Astrocyte (in vitro differentiated cells and primary cell): ENCODE results near the gene CGREF1. TPM values are rescaled to one million over a fixed set of nuclear protein-coding genes. Genes with fewer than 3 reads are reported as not detected.

Experiments used
- DNase-seq: peaks from one replicate; pipeline ENCODE4 v3.0.0-alpha.2; 2010; ENCODE audit warnings: low read depth
- FAIRE-seq: peaks from 2 replicates; lab custom pipeline; 2011; peaks lifted over from hg19 to GRCh38; lab: Jason Lieb, UNC
- H2AFZ ChIP-seq: 2 replicates; pipeline ENCODE4 v1.6.0; 2012; ENCODE audit warnings: low read depth, low read length, inconsistent platforms
- H3K27ac ChIP-seq: 2 replicates; pipeline ENCODE4 v1.5.1; 2011; ENCODE audit warnings: low read depth, low read length, inconsistent platforms
- H3K27me3 ChIP-seq: 2 replicates; pipeline ENCODE4 v1.6.0; 2011; ENCODE audit warnings: low read length, inconsistent platforms; ENCODE audit not compliant: insufficient read depth
- H3K36me3 ChIP-seq: 2 replicates; pipeline ENCODE4 v1.5.1; 2011; ENCODE audit warnings: low read length, inconsistent platforms; ENCODE audit not compliant: insufficient read depth
- H3K4me1 ChIP-seq: 2 replicates; pipeline ENCODE4 v1.5.1; 2011; ENCODE audit warnings: low read length, inconsistent platforms; ENCODE audit not compliant: insufficient read depth
- H3K4me2 ChIP-seq: 2 replicates; pipeline ENCODE4 v1.6.0; 2012; ENCODE audit warnings: low read length, inconsistent platforms
- H3K4me3 ChIP-seq: 2 replicates; pipeline ENCODE4 v1.5.1; 2011; ENCODE audit warnings: low read depth, mild to moderate bottlenecking, low read length, inconsistent platforms; ENCODE audit not compliant: insufficient read depth
- H3K79me2 ChIP-seq: 2 replicates; pipeline ENCODE4 v1.6.0; 2012; ENCODE audit warnings: mild to moderate bottlenecking, low read length, inconsistent platforms; ENCODE audit not compliant: insufficient read depth
- H3K9ac ChIP-seq: 2 replicates; pipeline ENCODE4 v1.6.0; 2012; ENCODE audit warnings: mild to moderate bottlenecking, low read length, inconsistent platforms
- H3K9me3 ChIP-seq: 2 replicates; pipeline ENCODE4 v1.5.1; 2012; ENCODE audit warnings: low read depth, mild to moderate bottlenecking, low read length, inconsistent platforms; ENCODE audit not compliant: insufficient read depth
- H4K20me1 ChIP-seq: 2 replicates; pipeline ENCODE4 v1.6.0; 2012; ENCODE audit warnings: low read length, inconsistent platforms; ENCODE audit not compliant: insufficient read depth
- H3K27ac Mint-ChIP-seq: one replicate; pipeline ENCODE4 v1.8.0; 2021; ENCODE audit warnings: mild to moderate bottlenecking, mixed read lengths; ENCODE audit not compliant: unreplicated experiment
- H3K27me3 Mint-ChIP-seq: one replicate; pipeline ENCODE4 v1.8.0; 2021; ENCODE audit warnings: low read depth, mixed read lengths; ENCODE audit not compliant: unreplicated experiment
- H3K36me3 Mint-ChIP-seq: one replicate; pipeline ENCODE4 v1.8.0; 2021; ENCODE audit warnings: low read depth, mixed read lengths; ENCODE audit not compliant: unreplicated experiment
- H3K4me1 Mint-ChIP-seq: one replicate; pipeline ENCODE4 v1.8.0; 2021; ENCODE audit warnings: low read depth, mixed read lengths; ENCODE audit not compliant: unreplicated experiment
- H3K4me3 Mint-ChIP-seq: one replicate; pipeline ENCODE4 v1.8.0; 2021; ENCODE audit warnings: mild to moderate bottlenecking, moderate library complexity, mixed read lengths; ENCODE audit not compliant: unreplicated experiment
- H3K9me3 Mint-ChIP-seq: one replicate; pipeline ENCODE4 v1.8.0; 2021; ENCODE audit warnings: mild to moderate bottlenecking, mixed read lengths; ENCODE audit not compliant: unreplicated experiment
- EZH2 ChIP-seq: IDR thresholded peaks from 2 replicates; pipeline ENCODE4 v1.6.1; 2012; ENCODE audit warnings: mild to moderate bottlenecking, low read length, inconsistent platforms; ENCODE audit not compliant: insufficient read depth
- total RNA-seq: library from RNA; stranded (reverse); gene quantifications from 2 replicates; pipeline ENCODE4 v1.2.1, GENCODE V29; 2021
- TF ChIP-seq, protein P1 (sequence below): IDR thresholded peaks from 2 replicates; pipeline ENCODE4 v1.5.1; 2011; ENCODE audit warnings: low read depth, mild to moderate bottlenecking, inconsistent platforms, low read length, moderate library complexity; ENCODE audit not compliant: insufficient read depth

The CGREF1 gene
- total RNA-seq, 1 donor from 2014 or later: 1.8 TPM

DNA sequence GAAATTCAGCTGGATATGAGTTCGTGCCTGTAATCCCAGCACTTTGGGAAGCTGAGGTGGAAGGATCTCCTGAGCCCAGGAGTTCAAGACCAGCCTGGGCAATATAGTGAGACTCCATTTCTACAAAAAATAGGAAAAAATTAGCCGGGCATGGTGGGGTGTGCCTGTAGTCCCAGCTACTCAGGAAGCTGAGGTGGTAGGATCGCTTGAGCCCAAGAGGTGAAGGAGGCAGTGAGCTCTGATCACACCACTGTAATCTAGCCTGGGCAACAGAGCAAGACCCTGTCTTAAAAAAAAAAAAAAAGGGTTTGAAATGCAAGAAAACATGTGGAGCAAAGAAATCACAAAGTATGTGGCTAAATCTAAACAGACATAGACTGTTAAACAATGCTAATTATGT is 9.8 kb downstream of the CGREF1 start:
- Mint-ChIP-seq H3K27ac (no peak overlapping the region), H3K36me3 (no peaks in the 10 kb centered on the region), H3K4me3 (no peak overlapping the region), H3K9me3 (peaks cover 3% of the 10 kb centered on the region), H3K4me1 (no peaks in the 10 kb centered on the region), H3K27me3 (peaks cover 34% of the 10 kb centered on the region)
- Histone ChIP-seq H3K9me3 (no peaks in the 10 kb centered on the region), H3K4me1 (no peaks in the 10 kb centered on the region), H4K20me1 (no peaks in the 10 kb centered on the region), H3K27me3 (peaks cover 11% of the 10 kb centered on the region), H3K79me2 (no peaks in the 10 kb centered on the region), H3K36me3 (no peaks in the 10 kb centered on the region), H3K9ac (no peak overlapping the region), H3K27ac (no peak overlapping the region), H2AFZ (no peak overlapping the region), H3K4me3 (no peak overlapping the region), H3K4me2 (no peak overlapping the region)
- no peak for TF ChIP-seq EZH2
- TF ChIP-seq, protein P1, sequence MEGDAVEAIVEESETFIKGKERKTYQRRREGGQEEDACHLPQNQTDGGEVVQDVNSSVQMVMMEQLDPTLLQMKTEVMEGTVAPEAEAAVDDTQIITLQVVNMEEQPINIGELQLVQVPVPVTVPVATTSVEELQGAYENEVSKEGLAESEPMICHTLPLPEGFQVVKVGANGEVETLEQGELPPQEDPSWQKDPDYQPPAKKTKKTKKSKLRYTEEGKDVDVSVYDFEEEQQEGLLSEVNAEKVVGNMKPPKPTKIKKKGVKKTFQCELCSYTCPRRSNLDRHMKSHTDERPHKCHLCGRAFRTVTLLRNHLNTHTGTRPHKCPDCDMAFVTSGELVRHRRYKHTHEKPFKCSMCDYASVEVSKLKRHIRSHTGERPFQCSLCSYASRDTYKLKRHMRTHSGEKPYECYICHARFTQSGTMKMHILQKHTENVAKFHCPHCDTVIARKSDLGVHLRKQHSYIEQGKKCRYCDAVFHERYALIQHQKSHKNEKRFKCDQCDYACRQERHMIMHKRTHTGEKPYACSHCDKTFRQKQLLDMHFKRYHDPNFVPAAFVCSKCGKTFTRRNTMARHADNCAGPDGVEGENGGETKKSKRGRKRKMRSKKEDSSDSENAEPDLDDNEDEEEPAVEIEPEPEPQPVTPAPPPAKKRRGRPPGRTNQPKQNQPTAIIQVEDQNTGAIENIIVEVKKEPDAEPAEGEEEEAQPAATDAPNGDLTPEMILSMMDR: no peak
- DNase-seq (no peak), FAIRE-seq (no peak)

DNA sequence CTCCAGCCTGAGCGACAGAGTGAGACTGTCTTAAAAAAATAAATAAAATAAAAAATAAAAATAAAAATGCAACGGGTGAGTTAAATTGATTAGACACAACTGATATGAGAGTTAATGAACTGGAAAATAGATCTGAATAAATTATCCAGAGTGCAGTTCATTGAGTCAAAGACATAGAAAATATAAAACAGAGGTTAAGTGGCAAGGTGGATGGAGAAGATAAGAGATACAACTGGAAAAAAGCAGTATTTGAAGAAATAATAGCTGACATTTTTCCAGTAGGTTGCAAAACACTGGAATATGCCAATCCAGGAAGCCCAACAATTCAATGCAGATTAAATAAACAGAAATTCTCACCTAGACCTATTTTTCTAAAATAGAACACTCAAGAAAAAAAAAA is 10.7 kb downstream of the CGREF1 start:
- peaks cover 11% of the 10 kb centered on the region for H3K27me3 ChIP-seq
- H3K36me3 ChIP-seq: no peaks in the 10 kb centered on the region
- Mint-ChIP-seq H3K27ac (no peak overlapping the region), H3K9me3 (no peaks in the 10 kb centered on the region), H3K27me3 (peaks cover 31% of the 10 kb centered on the region), H3K36me3 (no peaks in the 10 kb centered on the region), H3K4me3 (no peak overlapping the region), H3K4me1 (no peaks in the 10 kb centered on the region)
- H3K4me2 ChIP-seq: no peak overlapping the region
- H3K9ac ChIP-seq: no peak overlapping the region
- FAIRE-seq: no peak
- H2AFZ ChIP-seq: no peak overlapping the region
- no peak overlapping the region for H3K27ac ChIP-seq
- DNase-seq: no peak
- no peaks in the 10 kb centered on the region for H3K79me2 ChIP-seq
- H3K4me3 ChIP-seq: no peak overlapping the region
- H3K9me3 ChIP-seq: no peaks in the 10 kb centered on the region
- TF ChIP-seq EZH2: no peak
- TF ChIP-seq, protein P1: no peak
- no peaks in the 10 kb centered on the region for H3K4me1 ChIP-seq
- no peaks in the 10 kb centered on the region for H4K20me1 ChIP-seq

DNA sequence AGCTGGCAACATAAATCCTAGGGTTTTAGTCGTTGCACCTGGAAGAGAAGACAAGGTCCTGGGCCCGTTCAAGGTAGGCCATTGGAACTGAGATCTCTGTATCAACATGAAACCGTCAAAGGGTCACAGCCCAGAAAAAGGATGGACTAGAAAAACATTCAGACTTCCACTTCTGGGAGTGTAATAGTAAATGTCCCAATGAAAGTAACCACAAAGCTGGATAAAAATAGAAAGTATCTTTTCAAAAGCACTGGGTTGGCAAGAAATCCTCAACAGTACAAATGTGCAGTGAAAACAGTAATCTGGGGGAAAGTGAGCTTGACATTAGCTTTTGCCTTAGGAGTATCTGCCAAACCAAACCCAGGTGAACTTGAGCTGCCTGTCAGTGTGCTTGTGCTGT is 12.9 kb downstream of the CGREF1 start:
- Mint-ChIP-seq H3K9me3 (no peaks in the 10 kb centered on the region), H3K27ac (no peak overlapping the region), H3K4me3 (no peak overlapping the region), H3K36me3 (peaks cover 2% of the 10 kb centered on the region), H3K4me1 (no peaks in the 10 kb centered on the region), H3K27me3 (peaks cover 34% of the 10 kb centered on the region)
- Histone ChIP-seq H3K27ac (no peak overlapping the region), H3K9ac (no peak overlapping the region), H4K20me1 (no peaks in the 10 kb centered on the region), H2AFZ (no peak overlapping the region), H3K9me3 (no peaks in the 10 kb centered on the region), H3K36me3 (no peaks in the 10 kb centered on the region), H3K4me1 (no peaks in the 10 kb centered on the region), H3K4me2 (no peak overlapping the region), H3K27me3 (peaks cover 12% of the 10 kb centered on the region), H3K4me3 (no peak overlapping the region), H3K79me2 (no peaks in the 10 kb centered on the region)
- DNase-seq (no peak), FAIRE-seq (no peak)
- no peak for TF ChIP-seq EZH2
- TF ChIP-seq, protein P1: no peak
